HCT116 (cell line): Measurements from ENCODE around the gene CENPM. TPM values are rescaled to one million over a fixed set of nuclear protein-coding genes. Genes with fewer than 3 reads are reported as not detected.
A peak's percentile ranks its signal among the peaks of the same experiment; 100 is the strongest.

ENCODE experiments used
- ATAC-seq: fragments of 200-7000 bp; cut with Tn5 transposase; 2 replicates; pipeline ENCODE4 v1.9.1; 2020; ENCODE audit warnings: mild to moderate bottlenecking, moderate library complexity
- BruUV-seq: library from RNA; stranded (reverse); fragments of 400-500 nt; replicated peaks from 2 replicates; lab custom pipeline; 2021; lab: Mats Ljungman, UMichigan
- CTCF ChIA-PET: fragments of 300-600 bp; sonication (Branson Sonifier 250); formaldehyde crosslinking; loops from one replicate; lab custom pipeline; 2021; ENCODE audit warnings: antibody characterized with exemption; lab: Charles Lee
- POLR2A ChIA-PET: fragments of 300-600, 350-600 bp; sonication (Branson Sonifier 250); formaldehyde crosslinking; loops from one replicate; lab custom pipeline; 2021; ENCODE audit warnings: antibody characterized with exemption; lab: Charles Lee
- RAD21 ChIA-PET, 2 experiments: fragments of 300-600 bp; sonication (Branson Sonifier 250); formaldehyde crosslinking; loops; one replicate each; lab custom pipeline; 2023; ENCODE audit warnings: low total read pairs in 2 of 2; ENCODE audit not compliant: uncharacterized antibody in 2 of 2, unreplicated experiment in 2 of 2, low non-redundant PET in 1 of 2; lab: Charles Lee
- DNase-seq: peaks from one replicate; pipeline ENCODE4 v3.0.0-alpha.2; 2010; ENCODE audit warnings: low read depth, low spot score
- H2AFZ ChIP-seq: fragments of 200-600 bp; shearing (Covaris generic), sonication (generic); 2 replicates; pipeline ENCODE4 v1.6.1; 2017; ENCODE audit warnings: low read depth, mixed run types, mixed read lengths, antibody characterized with exemption, low read length; ENCODE audit not compliant: poor library complexity, severe bottlenecking
- H3K27ac ChIP-seq: 2 replicates; pipeline ENCODE4 v1.5.1; 2012; ENCODE audit warnings: low read depth, low read length
- H3K27me3 ChIP-seq: fragments of 200-600 bp; sonication (generic); 2 replicates; pipeline ENCODE4 v1.6.1; 2016; ENCODE audit warnings: mixed run types, low read length, mixed read lengths; ENCODE audit not compliant: insufficient read depth
- H3K36me3 ChIP-seq, 2 experiments: fragments of 200-500 bp in 1 of 2; fragments of 200-600 bp in 1 of 2; sonication (Bioruptor generic) in 1 of 2; sonication (generic) in 1 of 2; 2 replicates each; pipeline versions ENCODE4 v1.5.1 to v1.6.1; 2014 to 2016; ENCODE audit warnings: low read length in 2 of 2, inconsistent platforms in 1 of 2, mixed read lengths in 1 of 2, mixed run types in 1 of 2; ENCODE audit not compliant: insufficient read depth in 2 of 2, control insufficient read depth in 1 of 2
- H3K4me1 ChIP-seq, 2 experiments: fragments of 200-600 bp in 1 of 2; sonication (generic) in 1 of 2; 2 replicates each; pipeline versions ENCODE4 v1.5.1 to v1.6.1; 2012 to 2017; ENCODE audit warnings: low read length in 2 of 2, inconsistent platforms in 1 of 2, mild to moderate bottlenecking in 1 of 2, mixed read lengths in 1 of 2, mixed run types in 1 of 2, moderate library complexity in 1 of 2; ENCODE audit not compliant: insufficient read depth in 2 of 2, control insufficient read depth in 1 of 2
- H3K4me2 ChIP-seq: fragments of 200-600 bp; sonication (generic); 2 replicates; pipeline ENCODE4 v1.6.1; 2017; ENCODE audit warnings: mixed run types, low read length, mixed read lengths
- H3K4me3 ChIP-seq, 2 experiments: fragments of 200-600 bp in 1 of 2; sonication (generic) in 1 of 2; replicated peaks in 1 of 2; 2 replicates each; pipeline ENCODE4 v1.5.1; 2011 to 2016; ENCODE audit warnings: low read length in 2 of 2, control low read depth in 1 of 2, low read depth in 1 of 2, mild to moderate bottlenecking in 1 of 2, mixed read lengths in 1 of 2, mixed run types in 1 of 2
- H3K79me2 ChIP-seq: fragments of 200-600 bp; sonication (generic); 2 replicates; pipeline ENCODE4 v1.6.1; 2017; ENCODE audit warnings: mild to moderate bottlenecking, mixed run types, low read length, moderate library complexity, mixed read lengths; ENCODE audit not compliant: insufficient read depth
- H3K9ac ChIP-seq: fragments of 200-600 bp; sonication (generic); 2 replicates; pipeline ENCODE4 v1.6.1; 2016; ENCODE audit warnings: low read length, mixed read lengths
- H3K9me2 ChIP-seq: fragments of 200-600 bp; sonication (generic), shearing (Covaris generic); 2 replicates; pipeline ENCODE4 v1.6.1; 2017; ENCODE audit warnings: mixed run types, mild to moderate bottlenecking, moderate library complexity; ENCODE audit not compliant: insufficient read depth
- H3K9me3 ChIP-seq, 2 experiments: fragments of 200-500 bp in 1 of 2; fragments of 200-600 bp in 1 of 2; sonication (Bioruptor generic) in 1 of 2; sonication (generic) in 1 of 2; 2 replicates each; pipeline ENCODE4 v1.6.1; 2014 to 2017; ENCODE audit warnings: low read length in 2 of 2, mixed read lengths in 2 of 2, inconsistent platforms in 1 of 2, low read depth in 1 of 2, mild to moderate bottlenecking in 1 of 2, mixed run types in 1 of 2, moderate library complexity in 1 of 2; ENCODE audit not compliant: control insufficient read depth in 1 of 2, insufficient read depth in 1 of 2
- H4K20me1 ChIP-seq: fragments of 200-600 bp; sonication (generic), shearing (Covaris generic); 2 replicates; pipeline ENCODE4 v1.6.1; 2017; ENCODE audit warnings: mixed run types, mild to moderate bottlenecking, moderate library complexity; ENCODE audit not compliant: insufficient read depth
- CBX3 ChIP-seq: IDR thresholded peaks from 2 replicates; pipeline ENCODE4 v1.6.1; 2012; ENCODE audit warnings: low read depth
- EGR1 ChIP-seq: IDR thresholded peaks from 2 replicates; pipeline ENCODE4 v1.6.1; 2012; ENCODE audit warnings: low read depth
- ELF1 ChIP-seq: IDR thresholded peaks from 2 replicates; pipeline ENCODE4 v1.6.1; 2012; ENCODE audit warnings: low read depth, borderline replicate concordance
- EZH2 ChIP-seq: fragments of 200-600 bp; sonication (generic); IDR thresholded peaks from 2 replicates; pipeline ENCODE4 v1.6.1; 2017; ENCODE audit warnings: antibody characterized with exemption, mixed run types
- EZH2phosphoT487 ChIP-seq: fragments of 200-600 bp; IDR thresholded peaks from 2 replicates; pipeline ENCODE4 v1.6.1; 2018; ENCODE audit warnings: antibody characterized with exemption, borderline replicate concordance
- POLR2A ChIP-seq: IDR thresholded peaks from 2 replicates; pipeline ENCODE4 v1.7.0; 2011; ENCODE audit warnings: borderline replicate concordance; ENCODE audit not compliant: insufficient read depth, insufficient read length; ENCODE audit errors: extremely low read depth
- POLR2AphosphoS5 ChIP-seq: IDR thresholded peaks from 2 replicates; pipeline ENCODE4 v1.6.1; 2011; ENCODE audit warnings: mild to moderate bottlenecking, low read depth, low read length, moderate library complexity
- RAD21 ChIP-seq: IDR thresholded peaks from 2 replicates; pipeline ENCODE4 v1.6.1; 2012; ENCODE audit warnings: low read depth, mild to moderate bottlenecking
- SIN3A ChIP-seq: IDR thresholded peaks from 2 replicates; pipeline ENCODE4 v1.6.1; 2012; ENCODE audit warnings: low read depth
- SP1 ChIP-seq: IDR thresholded peaks from 2 replicates; pipeline ENCODE4 v1.6.1; 2012; ENCODE audit warnings: low read depth
- SRF ChIP-seq: IDR thresholded peaks from 2 replicates; pipeline ENCODE4 v1.6.1; 2012; ENCODE audit warnings: low read depth
- TCF7L2 ChIP-seq: IDR thresholded peaks from 2 replicates; pipeline ENCODE4 v1.7.0; 2011; ENCODE audit warnings: borderline replicate concordance, inconsistent platforms; ENCODE audit not compliant: insufficient read depth, insufficient read length; ENCODE audit errors: extremely low read depth
- YY1 ChIP-seq: IDR thresholded peaks from 2 replicates; pipeline ENCODE4 v1.6.1; 2011; ENCODE audit warnings: low read length, low read depth, moderate library complexity, mild to moderate bottlenecking; ENCODE audit not compliant: insufficient replicate concordance; ENCODE audit errors: extremely low read depth
- ZFX ChIP-seq: fragments of 450-650 bp; IDR thresholded peaks from 2 replicates; pipeline ENCODE4 v1.6.1; 2017
- intact Hi-C: fragments of 100-400 bp; cut with micrococcal nuclease; formaldehyde crosslinking; loops from 2 replicates; pipeline ENCODE4 v1.10.0; 2022
- total RNA-seq: library from RNA; stranded (reverse); gene quantifications from one replicate; pipeline ENCODE4 v1.2.1, GENCODE V29; 2021; ENCODE audit not compliant: unreplicated experiment
- TF ChIP-seq, protein P1 (sequence below): IDR thresholded peaks from 2 replicates; pipeline ENCODE4 v1.6.1; 2011; ENCODE audit warnings: mild to moderate bottlenecking, low read length, moderate library complexity; ENCODE audit not compliant: insufficient replicate concordance; ENCODE audit errors: extremely low read depth
- TF ChIP-seq, protein P2 (sequence below): IDR thresholded peaks from 2 replicates; pipeline ENCODE4 v1.6.1; 2012

The CENPM gene
- total RNA-seq, 1 experiment from 2014 or later: 44.7 TPM

DNA sequence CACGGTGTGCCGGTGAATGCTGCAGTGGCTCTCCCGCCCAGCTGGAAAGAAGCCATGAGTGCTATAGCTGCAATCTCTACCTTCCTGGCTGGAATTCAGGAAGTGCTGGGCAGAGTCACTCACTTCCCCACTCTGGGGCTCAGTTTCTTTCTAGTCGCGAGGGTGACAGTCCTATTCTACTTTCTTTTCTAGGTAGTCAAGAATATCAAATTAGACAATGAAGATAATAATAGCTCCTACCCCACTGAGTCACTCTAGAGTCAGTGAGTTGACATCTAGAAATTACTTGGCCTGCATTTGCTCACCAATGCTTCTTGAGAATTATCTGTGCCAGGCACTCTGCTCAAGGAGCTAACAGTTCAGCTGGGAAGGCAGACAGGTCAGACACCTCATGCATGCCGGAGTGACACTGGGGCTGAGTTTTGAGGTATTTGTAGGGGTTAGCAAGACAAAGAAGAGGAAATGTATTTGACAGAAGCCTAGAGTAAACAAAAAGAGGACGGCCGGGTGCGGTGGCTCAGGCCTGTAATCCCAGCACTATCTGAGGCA is 3.2 kb downstream of the CENPM start:
- no peaks in the 10 kb centered on the region for H3K9me3 ChIP-seq
- ChIA-PET RAD21 (interaction anchor here in 1 of 2 experiments (0.7 kb wide), 1 partner anchor 79 kb away, joined by 7 read pairs; no protein-coding TSS in a partner anchor), CTCF (interaction anchor here (0.7 to 2.1 kb wide), 2 partner anchors 246 to 365 kb away, joined by 6 to 11 read pairs; no protein-coding TSS in a partner anchor), POLR2A (interaction anchor here (0.5 kb wide), 1 partner anchor 203 kb away, joined by 3 read pairs; no protein-coding TSS in a partner anchor)
- BruUV-seq: no TSS peak
- intact Hi-C loops: no loop called here
- no peaks in the 10 kb centered on the region for H3K9me2 ChIP-seq
- H3K4me1 ChIP-seq: peaks cover 14 to 41% of the 10 kb centered on the region in 2 experiments
- no peak overlapping the region for H3K4me3 ChIP-seq
- H3K79me2 ChIP-seq: peaks cover 72% of the 10 kb centered on the region
- no peak overlapping the region for H2AFZ ChIP-seq
- H3K9ac ChIP-seq: no peak overlapping the region
- peaks cover 28 to 49% of the 10 kb centered on the region in 2 experiments for H3K36me3 ChIP-seq
- no peak for DNase-seq
- no peak overlapping the region for H3K4me2 ChIP-seq
- no peak for ATAC-seq
- H4K20me1 ChIP-seq: peaks cover 9% of the 10 kb centered on the region; the same call in 1 of the 2 replicates
- no peak for TF ChIP-seq CBX3
- TF ChIP-seq EZH2phosphoT487: no peak
- TF ChIP-seq, protein P1, sequence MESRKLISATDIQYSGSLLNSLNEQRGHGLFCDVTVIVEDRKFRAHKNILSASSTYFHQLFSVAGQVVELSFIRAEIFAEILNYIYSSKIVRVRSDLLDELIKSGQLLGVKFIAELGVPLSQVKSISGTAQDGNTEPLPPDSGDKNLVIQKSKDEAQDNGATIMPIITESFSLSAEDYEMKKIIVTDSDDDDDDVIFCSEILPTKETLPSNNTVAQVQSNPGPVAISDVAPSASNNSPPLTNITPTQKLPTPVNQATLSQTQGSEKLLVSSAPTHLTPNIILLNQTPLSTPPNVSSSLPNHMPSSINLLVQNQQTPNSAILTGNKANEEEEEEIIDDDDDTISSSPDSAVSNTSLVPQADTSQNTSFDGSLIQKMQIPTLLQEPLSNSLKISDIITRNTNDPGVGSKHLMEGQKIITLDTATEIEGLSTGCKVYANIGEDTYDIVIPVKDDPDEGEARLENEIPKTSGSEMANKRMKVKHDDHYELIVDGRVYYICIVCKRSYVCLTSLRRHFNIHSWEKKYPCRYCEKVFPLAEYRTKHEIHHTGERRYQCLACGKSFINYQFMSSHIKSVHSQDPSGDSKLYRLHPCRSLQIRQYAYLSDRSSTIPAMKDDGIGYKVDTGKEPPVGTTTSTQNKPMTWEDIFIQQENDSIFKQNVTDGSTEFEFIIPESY: no peak
- no peak for TF ChIP-seq POLR2AphosphoS5
- TF ChIP-seq RAD21: no peak
- TF ChIP-seq TCF7L2: no peak
- no peak for TF ChIP-seq SRF
- TF ChIP-seq SP1: no peak
- TF ChIP-seq, protein P2, sequence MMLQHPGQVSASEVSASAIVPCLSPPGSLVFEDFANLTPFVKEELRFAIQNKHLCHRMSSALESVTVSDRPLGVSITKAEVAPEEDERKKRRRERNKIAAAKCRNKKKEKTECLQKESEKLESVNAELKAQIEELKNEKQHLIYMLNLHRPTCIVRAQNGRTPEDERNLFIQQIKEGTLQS: no peak
- TF ChIP-seq EGR1: no peak
- TF ChIP-seq YY1: no peak
- no peak for TF ChIP-seq ZFX
- TF ChIP-seq EZH2: no peak
- no peak for TF ChIP-seq ELF1
- no peak for TF ChIP-seq SIN3A
- TF ChIP-seq POLR2A: no peak
- no peaks in the 10 kb centered on the region for H3K27me3 ChIP-seq
- H3K27ac ChIP-seq: 0 out of 2 replicates have a peak overlapping the region, but pooled peaks have one; percentile 17
